COR-L47 (cell line): ENCODE measurements around the gene POLN.

Experiments
- DNase-seq: peaks from one replicate; lab custom pipeline; 2025; lab: John Stamatoyannopoulos, UW

Gene POLN

DNA sequence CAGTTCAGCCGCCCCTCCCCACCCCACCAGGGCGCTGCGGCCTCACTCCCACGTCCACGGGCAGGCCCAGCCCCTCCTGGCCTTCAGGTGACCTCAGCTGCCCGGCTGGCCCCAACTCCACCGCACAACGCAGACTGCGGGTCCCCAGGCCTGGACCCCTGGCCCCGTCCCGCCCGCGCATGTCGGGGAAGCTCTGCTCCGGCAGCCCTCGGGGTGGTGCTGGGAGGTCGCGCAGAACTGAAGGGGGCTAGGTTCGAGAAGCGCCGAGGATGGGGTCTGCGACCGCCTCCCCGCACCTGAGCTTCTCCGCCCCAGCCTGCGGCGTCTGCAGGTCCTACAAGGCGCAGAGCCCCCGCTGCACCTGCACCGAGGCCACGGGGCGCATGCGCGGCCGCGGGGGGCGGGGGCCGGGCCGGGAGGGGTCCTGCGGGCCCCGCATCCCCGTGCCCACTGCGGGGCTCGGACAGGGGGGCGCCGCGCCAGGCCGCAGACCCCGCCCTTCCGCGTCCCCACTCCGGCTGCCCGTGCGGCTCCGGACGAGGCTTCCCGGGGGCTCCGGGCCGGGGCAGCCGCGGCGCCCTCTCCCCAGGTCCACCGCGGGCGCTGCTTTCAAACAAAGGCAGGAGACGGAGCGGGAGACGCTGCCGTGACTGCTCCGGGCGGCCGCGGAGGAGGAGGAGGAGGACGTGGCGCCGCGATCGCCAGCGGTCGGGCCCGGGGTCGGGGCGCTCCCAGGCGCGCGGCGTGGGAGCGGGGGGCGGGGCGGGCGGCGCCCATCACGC, 183.5 kb downstream of the POLN start:
- DNase-seq: peak; percentile 62

DNA sequence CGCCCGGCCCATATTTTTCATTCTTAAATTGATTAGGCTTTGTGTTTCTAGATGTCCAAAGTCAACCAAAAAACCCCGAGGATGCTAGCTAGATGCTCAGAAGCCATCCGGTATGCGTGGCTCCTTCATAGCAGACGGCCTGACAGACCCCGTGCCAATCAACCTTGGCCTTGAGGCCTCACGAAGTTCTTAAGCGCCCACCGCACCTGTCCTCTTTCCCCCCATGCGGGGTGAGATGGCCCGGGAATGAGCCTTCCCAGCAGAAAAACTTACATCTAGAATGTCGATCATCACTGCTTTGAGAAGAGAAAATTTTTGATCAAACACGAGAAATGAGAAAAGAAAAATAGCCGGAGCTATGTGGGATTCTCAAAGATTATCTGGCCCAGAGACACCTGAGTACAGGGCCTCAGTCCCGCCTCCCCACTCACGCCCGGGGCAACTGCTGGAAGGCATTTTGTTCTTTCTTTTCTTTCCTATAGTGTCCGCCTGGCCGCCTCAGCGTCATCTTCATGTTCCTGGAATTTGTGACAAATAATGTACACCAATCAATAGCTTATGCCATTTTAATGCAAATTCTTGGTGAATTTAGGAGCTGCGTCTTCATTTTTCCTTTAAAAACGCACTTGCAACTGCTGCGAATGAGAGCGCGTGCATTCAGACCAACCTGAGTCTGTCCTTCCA, 184.4 kb downstream of the POLN start:
- DNase-seq: no peak

DNA sequence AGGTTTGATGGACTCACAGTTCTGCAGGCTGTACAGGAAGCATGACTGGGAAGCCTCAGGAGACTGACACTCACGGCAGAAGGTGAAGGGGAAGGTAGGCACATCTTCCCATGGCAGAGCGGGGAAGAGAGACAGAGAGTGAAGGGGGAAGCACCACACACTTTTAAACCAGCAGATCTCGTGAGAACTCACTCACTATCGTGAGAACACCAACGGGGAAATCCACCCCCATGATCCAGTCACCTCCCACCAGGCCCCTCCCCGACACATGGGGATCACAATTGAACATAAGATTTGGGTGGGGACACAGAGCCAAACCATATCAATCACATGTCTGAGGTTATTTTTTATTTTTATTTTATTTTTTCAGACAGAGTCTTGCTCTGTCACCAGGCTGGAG, 187.7 kb downstream of the POLN start:
- no peak for DNase-seq

DNA sequence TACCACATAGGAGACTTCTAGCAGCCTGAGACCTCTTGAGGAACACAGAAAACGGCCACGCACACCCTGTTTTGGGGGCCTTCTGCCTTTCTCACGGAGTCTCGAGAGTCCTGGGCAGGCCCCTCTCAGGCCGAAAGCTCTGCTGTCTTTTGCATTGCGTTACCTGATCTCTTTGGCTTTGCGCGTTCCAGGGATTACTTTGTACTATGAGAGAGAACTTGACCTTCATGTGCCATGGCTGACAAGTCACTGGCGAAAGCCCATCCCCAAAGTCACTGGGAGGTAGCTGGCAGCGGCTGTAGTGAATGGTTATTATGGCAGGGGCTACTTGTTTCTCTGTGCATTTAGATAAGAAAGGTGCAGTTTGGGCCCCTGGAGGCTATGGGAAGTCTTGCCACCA, 190.8 kb downstream of the POLN start:
- DNase-seq: no peak

DNA sequence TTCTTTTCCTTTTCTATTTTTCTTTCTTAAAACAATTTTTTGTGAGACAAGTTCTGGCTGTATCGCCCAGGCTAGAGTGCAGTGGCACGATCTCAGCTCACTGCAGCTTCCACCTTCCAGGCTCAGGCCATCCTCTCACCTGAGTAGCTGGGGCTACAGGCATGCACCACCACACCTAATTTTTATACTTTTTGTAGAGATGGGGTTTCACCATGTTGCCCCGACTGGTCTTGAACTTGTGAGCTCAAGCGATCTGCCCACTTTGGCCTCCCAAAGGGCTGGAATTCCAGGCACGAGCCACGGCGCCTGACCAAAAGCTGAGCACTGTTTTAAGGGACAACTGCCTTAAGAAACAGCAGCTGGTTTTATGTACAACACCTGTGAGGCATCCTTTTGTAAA, 192.1 kb downstream of the POLN start:
- no peak for DNase-seq

DNA sequence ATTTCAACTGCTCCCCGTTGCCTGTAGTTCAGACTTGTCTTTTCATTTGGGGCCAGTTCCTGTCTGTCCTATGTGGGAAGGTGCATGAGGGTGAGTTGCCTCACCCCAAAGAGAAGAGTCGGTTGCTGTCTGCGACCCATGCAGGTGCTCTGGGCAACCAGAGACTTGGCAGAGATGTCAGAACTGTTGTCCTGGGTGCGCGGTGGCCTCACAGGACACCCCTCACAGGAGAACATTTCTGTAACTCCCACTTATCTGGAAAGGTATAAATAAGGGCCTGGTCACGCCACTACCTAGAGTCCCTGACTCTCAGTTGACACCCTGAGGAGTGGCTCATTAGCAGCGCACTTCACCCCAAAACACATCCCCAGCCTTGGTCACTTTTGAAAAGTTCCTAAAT, 192.5 kb downstream of the POLN start:
- no peak for DNase-seq

DNA sequence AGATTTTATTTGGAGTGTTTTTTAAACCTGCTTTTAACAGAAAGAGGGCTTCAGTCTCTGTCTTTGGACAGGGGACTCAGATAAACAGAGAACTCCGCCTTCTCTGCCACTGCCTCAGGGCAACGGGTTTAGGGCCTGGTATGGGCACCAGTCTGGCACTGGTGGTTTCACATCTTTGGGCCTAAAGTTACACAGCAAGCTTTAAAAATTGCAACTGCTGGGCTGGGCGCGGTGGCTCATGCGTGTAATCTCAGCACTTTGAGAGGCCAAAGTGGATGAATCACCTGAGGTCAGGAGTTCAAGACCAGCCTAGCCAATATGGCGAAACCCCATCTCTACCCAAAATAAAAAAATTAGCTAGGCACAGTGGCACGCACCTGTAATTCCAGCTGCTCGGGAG, 193.1 kb downstream of the POLN start:
- no peak for DNase-seq

DNA sequence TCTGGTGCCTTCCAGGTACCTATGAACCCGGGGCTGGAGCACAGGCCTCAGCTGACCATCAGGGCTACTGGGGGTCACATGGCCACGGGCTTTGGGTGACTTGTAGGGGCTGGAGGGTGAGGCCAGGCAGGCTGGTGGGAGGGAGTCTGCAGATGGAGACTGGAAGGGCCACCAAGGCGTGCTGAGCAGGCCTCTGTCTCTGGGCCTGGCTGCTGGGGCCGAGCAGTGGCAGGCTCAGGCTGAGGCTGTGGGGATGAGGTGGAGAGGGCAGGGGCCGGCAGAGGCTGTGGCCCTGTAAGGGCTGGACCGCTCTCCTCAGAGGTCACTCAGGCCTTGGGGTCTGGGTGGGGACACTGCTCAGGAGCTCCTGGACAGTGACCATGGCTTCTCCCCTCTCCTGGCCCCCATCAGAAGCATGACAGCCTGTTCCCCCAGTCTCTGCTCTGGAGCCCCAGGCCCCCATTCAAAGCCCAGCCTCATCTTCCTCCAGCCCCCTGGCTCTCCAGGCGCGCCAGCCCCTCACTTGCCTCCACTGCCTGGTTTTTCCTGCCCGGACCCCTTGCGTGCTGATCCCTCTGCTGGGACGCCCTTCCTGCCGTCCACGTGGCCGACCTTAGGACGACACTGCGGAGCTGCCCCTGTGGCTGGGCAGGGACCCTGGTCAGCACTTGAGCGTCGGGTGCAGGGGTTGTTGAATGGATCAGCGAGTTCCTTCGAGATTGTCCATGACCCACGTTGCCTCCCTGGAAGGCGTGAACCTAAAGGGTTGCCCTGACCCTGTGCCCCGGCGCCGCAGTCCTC, 193.9 kb downstream of the POLN start:
- no peak for DNase-seq

DNA sequence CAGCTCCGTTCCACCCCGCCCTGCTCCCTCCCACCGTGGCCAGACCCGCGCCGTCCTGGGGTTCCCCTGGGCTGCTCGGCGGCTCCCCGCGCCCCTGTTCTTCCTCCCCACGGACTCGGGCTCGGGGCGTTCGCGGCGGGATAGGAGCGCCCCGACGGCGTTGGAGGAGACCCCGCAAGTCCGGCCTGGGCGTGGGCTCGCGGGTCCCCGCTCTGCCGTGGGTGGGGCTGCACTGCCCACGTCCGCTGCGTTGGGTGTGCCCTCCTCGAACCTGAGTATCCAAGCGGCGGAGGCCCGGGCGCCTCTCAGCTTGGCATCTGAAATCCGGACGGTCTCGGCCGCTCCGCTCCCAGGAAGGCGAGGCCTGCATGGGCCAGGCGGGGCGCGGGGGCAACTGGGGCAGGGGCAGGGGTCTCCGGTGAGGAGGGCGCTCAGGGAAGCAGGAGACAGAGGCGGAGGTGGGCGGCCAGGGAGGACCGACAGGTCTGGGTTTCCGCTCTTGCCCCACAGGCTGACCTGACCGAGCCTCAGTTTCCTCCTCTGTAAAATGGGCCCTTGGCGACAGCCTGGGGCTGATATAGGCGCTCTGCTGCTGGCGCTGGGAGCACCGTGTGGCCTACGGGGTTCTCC, 194.8 kb downstream of the POLN start:
- DNase-seq: no peak

DNA sequence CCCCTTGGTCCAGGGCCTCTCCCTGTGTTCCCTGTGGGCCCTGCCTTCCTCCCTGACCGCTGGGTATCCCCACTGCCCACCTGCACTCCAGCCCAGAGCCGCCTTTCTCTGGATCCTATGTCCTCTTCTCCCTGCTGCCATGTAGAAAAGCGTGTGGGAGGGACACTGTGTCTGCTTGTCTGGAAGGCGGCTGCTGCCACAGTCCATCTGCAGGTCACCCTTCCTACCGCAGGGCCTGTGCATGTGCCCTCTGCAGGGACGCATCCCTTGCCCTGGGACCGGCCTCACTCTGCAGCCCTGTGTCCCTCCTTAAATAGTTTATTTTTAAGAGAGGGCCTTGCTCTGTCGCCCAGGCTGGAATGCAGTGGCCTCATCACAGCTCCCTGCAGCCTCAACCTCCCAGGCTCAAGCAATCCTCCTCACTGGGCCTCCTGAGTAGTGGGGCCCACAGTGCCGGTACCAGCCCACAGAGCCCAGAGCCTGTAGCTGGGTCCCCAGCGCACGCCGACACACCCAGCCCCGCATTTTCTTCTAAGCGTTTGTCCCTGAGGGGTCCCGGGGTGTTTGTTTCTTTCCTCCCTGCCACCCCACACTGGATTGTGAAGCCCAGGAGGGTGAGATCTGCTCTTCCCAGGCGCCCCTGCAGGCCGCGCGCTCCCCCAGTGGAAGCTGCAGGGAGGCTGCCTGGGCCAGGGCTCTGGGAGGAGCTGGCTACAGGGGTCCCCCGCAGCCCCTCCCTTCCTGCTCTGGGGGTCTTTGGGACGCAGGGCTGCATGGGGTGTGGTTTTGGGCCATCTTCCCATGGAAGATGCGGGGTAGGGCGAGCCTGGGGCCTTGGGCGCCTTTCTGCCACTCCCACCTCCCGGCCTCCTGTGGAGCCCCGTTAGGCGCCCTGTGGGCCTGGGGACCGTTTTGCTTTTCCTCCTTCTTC, 195.6 kb downstream of the POLN start:
- DNase-seq: no peak

DNA sequence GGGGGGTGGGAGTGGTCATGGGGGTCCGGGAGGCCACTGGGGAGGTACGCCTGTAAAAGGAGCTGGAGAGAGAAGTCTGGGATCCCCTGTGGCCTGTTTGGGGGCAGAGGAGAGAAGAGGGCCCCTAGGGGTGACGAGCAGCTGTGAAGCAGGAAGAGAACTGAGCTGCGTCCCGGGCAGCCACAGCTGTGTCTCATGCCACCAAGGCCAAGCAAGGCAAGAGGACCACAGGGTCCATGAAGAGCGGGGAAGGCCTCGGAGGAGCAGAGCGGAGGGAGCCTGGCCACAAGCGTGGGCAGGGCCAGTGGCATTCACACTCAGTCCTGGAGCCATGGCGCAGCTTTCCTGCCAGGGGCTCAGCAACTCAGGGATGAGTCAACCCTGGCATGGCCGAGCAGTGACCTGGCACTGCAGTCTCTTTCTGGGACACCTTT, 196.4 kb downstream of the POLN start:
- DNase-seq: no peak

DNA sequence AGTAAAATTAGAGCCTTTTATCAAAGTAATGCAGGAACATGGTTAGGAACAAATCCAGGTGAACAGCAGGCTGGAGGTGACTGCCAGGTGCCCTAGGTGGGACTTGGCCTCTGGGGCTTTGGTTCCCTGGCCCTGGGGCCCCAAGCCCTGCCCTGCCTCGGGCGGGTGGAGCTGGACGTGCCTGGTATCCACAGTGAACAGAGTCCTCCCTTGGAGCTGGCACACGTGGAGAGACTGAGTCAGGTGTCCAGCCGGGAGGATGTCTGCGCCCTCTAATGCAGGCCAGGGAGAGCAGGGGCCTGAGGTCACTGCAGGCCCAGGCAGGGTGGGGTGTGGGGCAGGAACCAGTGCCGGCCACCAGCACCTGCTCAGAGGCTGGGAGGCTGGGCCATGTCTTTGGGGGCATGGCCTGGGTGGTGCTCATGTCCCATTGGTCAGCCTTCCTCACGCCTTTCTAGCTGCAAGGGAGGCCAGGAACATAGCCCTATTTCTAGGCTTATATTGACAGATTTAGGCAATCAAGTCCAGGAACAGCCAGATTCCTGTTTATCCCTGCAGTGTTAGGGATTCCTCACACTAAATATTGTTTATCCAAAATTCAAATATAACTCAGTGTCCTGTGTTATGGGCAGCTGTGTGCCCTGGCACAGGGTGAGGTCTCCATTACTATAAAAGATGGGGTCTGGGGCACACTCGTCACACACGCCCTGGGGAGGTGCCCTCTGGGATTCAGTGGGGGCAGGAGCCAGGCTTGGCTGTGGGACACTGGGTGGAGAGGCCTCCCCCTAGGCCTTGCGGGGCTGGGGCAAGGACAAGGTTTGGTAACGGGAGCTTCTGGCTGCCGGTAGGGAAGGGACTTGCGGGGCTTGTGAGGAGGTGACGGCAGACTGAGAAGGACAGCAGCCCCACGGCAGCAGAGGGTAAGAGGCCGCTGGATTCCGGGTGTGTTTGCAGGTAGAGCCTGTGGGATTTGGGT, 197.1 kb downstream of the POLN start:
- no peak for DNase-seq

DNA sequence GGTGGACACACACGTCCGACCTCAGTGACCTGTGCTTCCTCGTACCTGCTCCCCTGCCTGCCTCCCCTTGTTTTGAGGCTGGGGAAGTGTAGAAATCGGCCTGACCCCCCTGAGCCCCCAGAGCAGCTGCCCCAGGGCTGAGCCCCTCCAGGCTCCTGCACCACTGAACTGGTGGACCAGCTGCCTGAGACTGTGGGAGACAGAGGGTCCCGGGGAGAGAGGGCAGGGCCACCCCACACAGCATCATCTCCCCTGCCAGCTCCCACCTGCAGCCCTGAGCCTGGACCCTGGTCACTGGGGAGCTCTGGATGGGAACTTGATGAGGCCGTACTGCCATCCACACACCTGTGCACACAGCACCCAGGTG, 197.8 kb downstream of the POLN start:
- no peak for DNase-seq

DNA sequence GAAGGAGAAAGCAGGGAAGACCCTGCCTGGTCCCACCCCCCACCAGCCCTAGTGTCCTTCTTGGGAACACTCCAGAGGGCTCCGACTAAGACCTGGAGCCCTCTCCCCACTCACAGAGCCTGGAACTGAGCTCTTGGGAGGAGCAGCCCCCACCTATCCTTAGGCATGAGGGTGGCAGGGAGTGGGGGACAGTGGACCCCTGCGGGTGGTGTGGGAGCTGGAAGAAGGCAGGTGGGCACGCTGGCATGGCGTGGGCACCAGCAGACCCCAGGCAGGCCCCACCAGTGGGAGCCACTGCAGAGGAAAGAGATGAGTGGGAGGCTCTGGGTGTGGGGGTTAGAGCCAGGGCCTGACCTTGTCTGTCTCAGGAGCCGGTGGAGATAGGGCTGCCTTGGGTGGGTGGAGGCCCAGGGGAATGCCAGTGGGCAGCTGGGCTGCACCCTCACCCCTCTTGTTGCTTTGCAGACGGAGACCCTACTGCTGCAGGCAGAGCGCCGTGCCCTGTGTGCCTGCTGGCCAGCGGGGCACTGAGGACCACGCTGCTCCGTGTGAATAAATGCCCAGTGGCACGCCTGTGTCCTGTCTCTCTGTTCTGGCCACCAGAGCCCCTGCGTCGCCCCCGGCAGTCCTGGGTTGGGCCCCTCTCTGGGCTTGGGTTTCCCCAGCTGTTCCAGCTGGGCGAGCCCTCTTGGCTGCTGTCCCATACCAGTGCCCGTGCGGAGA, 198.4 kb downstream of the POLN start:
- no peak for DNase-seq

DNA sequence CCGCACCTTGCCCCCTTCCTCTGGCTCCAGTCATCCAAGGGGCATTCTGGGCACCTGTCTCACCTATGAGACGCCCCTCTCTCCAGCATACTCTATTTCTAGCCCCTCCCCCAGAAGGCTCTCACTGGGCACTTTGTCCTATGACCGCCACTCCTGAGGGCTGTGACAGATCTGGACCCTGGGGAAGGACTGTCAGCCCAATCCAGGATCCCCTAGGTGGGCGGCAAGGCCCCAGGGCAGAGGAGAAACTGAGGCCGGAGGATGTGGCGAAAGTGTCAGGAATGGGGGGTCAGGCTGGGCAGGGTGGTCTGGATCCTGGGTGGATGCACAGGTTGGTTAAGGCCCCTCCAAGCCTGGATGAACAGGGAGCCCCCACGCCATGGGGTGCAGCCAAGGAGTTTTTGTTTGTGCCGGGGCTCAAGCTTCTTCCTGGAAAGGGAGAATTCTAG, 198.9 kb downstream of the POLN start:
- no peak for DNase-seq

DNA sequence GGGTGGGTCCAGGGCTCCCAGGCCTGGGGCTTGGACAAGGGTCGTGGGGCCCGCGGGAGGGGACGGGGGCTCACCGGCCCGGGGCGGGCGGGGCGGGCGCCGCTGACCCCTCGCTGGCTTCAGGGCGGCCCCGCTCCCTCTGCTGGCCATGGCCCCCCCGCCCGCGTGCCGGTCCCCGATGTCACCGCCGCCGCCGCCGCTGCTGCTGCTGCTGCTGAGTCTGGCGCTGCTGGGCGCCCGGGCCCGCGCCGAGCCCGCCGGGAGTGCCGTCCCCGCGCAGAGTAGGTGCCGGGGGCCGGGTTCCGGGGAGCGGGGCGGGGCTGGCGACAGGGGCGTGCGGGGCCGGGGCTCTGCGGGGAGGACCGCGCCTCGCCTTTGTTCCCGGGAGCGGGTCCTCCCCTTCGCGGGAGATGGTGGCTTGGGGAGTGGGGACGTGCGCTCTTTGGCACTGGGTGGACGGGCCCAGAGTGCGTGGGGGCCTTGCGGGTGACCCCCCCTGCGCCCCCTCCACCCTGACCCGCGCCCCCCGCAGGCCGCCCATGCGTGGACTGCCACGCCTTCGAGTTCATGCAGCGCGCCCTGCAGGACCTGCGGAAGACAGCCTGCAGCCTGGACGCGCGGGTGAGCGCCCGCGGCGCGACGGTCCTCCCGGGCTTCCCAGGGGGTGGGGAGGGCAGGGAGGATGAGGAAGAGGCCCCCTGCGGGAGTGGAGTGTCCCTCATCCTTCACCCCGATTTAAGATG, 199.5 kb downstream of the POLN start:
- DNase-seq: no peak

DNA sequence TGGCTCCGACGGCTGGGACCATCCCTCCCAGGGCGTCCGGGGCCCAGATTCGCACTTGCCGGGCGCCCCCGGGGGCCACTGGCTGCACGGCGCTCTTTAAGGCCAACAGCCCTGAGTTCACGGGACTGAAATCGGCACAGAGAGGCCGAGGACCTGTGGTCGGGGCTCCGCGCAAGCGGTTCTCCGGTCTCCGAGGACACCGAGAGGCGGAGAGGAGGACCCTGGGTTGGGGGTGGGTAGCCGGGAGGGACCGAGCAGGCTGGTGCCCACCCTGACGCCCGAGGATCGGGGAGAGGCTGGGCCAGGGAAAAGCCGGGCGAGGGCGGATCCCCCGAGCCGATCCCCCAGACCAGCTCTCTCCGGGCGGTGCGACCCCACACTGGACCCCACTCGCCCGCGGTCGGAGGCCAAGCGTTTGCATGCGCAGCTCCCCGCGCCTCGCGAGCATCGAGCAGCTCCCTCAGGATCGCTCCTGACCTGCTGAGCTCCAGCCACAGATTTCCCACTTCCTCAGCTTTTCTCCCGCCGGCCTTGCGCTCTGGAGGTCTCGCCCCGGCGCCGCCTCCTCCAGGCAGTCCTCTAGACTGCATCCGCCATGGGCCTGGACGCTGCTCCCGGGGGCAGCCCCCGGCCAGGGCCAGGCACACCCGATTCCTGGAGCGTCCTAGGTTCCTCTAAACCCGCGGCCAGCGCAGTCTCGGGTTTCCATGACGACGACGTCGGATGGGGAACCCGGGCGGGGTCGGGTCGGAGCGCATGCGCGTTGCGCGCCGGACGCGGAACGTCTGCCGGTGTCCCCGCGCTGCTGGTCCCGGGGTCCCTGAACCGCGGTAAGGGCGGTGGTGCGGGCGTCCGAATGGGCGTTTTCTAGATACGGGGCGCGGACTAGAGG, 200.4 kb downstream of the POLN start:
- peak; percentile 77 for DNase-seq
